OCI-M2 (cell line): Measurements from ENCODE around the gene ARL10.

Source experiments
- DNase-seq: peaks from one replicate; lab custom pipeline; 2025; ENCODE audit not compliant: unreplicated experiment; lab: John Stamatoyannopoulos, UW

The ARL10 gene

DNA sequence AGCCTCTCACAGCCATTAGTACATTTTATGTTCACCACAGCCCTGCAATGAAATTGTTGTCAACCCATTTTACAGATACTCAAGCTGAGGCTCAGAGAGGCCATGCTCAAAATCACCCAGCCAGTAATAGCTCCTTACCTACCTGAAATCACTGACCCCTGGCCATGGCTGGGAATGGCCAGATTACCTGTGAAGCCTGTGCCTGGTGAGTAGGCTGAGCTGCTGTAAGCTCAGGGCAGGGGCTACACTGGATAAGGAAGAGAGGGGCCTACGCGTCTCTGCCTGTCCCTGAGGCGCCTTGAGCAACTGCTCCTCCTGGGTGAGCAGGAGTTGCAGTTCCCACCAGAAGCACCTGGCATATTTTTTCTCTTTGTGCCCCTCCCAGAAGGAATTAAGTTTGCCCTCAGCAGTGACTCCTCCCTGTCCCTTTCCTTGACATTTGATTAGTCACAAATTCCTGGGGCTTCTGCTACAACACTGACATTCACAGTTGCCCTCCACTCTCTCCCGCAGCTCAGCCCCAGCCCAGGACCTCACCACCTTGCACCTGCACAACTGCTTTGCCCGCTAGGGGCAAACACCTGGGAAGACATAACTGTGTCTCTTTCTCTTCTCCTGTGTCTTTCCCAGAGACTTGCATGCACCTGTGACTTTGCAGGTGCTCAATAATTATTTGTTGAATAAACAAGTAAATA is 45.3 kb downstream of the ARL10 start:
- no peak for DNase-seq

- no peak for DNase-seq
These were observed 47.4 kb downstream of the ARL10 start for GRCh38 chr5:176412517-176413254.

GRCh38 chr5:176413255-176413565 is 47.9 kb downstream of the ARL10 start:
- no peak for DNase-seq

- no peak for DNase-seq
These were observed 48.5 kb downstream of the ARL10 start for GRCh38 chr5:176413709-176414191.

DNA sequence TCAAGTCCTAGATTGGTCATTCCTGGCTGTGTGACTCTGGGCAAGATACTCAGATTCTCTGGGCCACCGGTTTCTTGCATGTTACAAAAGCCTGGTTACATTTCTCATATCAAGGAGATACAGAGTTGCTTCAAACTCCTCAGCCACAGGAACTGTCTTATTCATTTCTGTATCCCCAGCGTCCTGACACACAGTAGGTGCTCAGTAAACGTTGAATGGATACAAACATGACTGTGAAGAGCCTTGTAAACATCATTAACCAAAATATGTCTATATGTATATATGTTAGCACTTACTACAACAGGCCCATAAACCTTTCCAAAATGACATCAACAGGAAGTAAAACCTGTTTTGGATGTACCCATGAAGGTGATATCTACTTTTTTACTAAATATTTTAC is 49.4 kb downstream of the ARL10 start:
- DNase-seq, result no peak

GRCh38 chr5:176415240-176415951 is 50.1 kb downstream of the ARL10 start:
- DNase-seq, result no peak

DNA sequence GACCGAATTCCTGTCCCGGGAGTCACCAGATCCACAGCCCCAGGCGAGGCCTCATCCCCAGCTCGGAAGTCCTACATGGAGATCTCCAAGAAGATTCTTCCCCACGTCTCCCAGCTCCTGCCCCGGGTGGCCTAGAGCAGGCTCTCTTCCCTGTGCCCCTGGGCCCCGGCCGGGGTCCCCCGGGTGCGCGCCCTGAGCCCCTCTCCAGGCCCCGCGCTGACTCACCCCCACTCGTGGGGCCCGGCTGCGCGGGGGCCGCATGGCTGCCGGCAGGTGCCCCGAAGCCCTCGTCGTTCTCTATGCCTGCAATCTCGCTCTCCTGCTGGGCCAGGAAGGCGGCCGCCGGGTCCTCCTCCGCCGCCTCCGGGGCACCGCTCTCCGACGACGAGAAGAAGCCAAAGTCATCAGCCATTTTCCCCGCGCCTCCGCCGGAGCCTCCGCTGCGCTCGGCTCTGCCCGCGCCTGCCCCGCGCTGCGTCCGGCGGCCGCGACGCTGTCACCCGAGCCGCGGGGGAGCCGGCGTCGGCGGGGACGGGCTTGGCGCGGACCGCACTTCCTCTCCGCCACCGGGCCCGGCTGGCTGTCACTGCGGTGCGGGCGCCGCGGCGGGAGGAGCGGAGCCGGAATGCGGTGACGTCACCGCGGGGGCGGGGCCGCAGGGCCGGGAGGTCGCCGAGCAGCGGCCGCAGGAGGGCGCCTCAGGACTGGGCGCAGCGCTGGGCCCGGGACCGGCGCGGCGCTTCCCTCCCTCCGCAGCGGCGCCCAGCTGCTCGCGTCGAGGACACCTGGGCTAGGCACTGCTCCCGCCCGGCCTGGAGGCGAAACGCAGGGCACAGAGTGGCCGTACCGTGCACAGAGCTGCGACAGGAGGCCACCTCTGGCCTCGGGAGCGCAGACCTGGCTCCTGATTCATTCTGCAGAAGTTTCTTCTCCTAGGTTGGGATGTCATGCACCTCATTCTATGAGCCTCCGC is 51.0 kb downstream of the ARL10 start, which contains the start of gene CLTB:
CLTB (minus strand) TSS at position 588 of the 973 bp plus-strand sequence; CDS start at position 412, 176 bp downstream.
- DNase-seq, result peak; percentile 14

DNA sequence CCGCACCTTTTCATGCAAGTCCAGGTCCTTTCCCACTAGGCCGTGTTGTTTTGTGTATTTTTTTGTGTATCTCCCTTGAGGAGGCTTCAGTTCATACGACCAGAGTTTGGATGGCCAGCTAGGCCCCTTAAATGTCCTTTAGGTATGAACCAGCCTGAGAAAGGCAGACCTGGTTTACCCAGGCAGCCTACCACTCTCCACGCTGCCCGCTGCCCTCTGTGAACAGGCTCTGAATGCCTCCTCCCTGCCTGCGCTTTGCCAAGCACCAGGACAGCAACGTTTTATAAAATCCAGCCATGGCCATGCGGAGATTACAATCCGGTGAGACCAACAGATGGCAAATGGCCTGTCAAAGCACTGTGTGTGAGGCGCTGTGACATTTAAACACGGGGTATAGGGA is 51.7 kb downstream of the ARL10 start:
- DNase-seq, result no peak

GRCh38 chr5:176418251-176418650 is 53.0 kb downstream of the ARL10 start:
- DNase-seq, result no peak

- no peak for DNase-seq
These were observed 54.8 kb downstream of the ARL10 start for GRCh38 chr5:176420086-176420485.

GRCh38 chr5:176420972-176421544 is 55.8 kb downstream of the ARL10 start:
- no peak for DNase-seq

- DNase-seq, result no peak
These were observed 58.9 kb downstream of the ARL10 start for GRCh38 chr5:176424181-176424580.

- DNase-seq, result no peak
These were observed 59.9 kb downstream of the ARL10 start for GRCh38 chr5:176425138-176425537.

- DNase-seq, result no peak
These were observed 60.5 kb downstream of the ARL10 start for GRCh38 chr5:176425791-176426190.

DNA sequence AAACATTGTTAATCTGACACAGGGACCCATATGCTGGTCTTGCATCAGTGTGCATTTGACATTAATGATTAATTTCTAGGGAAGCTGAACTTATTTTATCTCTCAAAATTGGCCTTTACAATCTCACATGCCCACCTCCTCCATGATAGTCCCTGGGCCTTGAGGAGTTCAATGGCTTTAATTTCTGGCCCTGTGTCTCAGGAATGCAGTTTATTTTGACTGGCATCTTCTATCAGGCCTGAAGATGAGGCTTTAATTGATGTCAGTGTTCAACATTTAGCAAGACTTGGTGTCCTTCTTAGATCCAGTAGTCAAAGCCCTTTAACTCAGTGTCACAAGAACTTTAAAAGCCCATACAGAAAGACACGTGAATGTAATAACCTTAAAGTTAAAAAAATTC is 61.6 kb downstream of the ARL10 start:
- no peak for DNase-seq

DNA sequence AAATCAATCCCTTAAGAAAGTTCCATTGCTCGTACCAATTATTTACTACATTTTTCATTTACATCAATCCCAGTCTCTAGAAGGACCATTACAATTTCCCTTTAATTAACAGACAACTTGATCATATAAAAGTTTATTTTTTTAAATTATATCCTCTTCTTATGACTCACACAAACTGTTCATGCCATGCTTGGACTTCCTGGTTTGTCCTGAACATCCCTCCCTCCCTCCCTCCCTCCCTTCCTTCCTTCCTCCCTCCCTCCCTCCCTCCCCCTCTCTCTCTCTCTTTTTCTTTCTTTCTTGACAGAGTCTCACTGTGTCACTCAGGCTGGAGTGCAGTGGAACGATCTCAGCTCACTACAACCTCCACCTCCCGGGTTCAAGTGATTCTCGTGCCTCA is 62.7 kb downstream of the ARL10 start:
- no peak for DNase-seq

DNA sequence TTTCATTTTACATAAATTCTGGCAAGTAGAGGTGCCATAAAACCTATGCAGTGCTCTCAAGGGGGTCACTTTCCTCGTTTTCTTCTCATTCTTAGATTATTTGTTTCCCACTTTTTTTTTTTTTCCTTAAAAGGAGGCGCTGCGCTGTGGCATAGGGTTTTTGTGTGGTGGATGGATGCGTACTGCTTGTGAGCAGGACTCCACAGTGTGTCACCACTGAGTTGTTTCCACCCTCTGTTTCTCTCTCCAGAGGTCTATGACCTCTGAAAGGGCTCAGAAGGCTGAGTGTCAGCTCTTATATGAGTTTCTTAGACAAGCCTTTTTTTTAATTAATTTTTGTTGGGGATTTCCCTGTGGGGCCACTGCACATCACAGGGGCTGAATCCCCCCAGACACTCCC is 64.7 kb downstream of the ARL10 start:
- DNase-seq, result no peak
